Measurements from ENCODE around the gene RETREG3.

- TF ChIP-seq CTCF (IDR thresholded peaks at IDR 0.05 in 2 of 3, conservative IDR thresholded peaks at IDR 0.05 in 1 of 3; ENCODE audit: borderline replicate concordance in 1 of 3, insufficient read depth in 1 of 3, low read depth in 2 of 3, low read length in 2 of 3): no peak
- TF ChIP-seq EZH2 (IDR thresholded peaks at IDR 0.05): no peak
Measured at GRCh38 chr17:42653179-42654124, 44.3 kb upstream of the RETREG3 start.
